Measurements from ENCODE around the gene ARID4B.
"Not testable (repeated sequence)": the region's sequence is repeated elsewhere in the genome, so short reads cannot be mapped to it uniquely, and the experiment has no call there.

ARID4B gene

DNA sequence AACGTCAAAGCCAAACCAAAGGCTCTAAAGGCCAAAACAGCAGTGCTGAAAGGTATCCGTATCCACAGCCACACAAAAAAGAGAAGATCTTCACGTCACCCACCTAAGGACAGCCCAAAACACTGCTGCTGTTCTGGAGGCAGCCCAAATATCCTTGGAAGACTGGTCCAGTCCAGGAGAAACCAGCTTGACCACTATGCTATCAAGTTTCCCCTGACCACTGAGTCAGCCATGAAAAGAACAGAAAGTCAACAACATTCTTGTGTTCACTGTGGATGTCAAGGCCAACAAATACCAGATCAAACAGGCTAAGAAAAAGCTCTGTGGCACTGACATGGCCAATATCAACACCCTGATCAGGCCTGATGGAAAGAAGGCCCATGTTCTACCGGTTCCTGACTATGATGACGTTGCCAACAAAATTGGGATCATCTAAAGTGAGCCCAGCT lies 32.1 kb downstream of the ARID4B start:
- Histone ChIP-seq H3K9me3 (ENCODE audit: insufficient read depth, low read depth, low read length) (no peaks in the 10 kb centered on the region; the same call in 1 of the 2 replicates), H3K4me3 (ENCODE audit: low read length) (no peak overlapping the region), H3K27ac (ENCODE audit: low read length) (no peak overlapping the region), H3K4me1 (ENCODE audit: insufficient read depth, low read length) (peaks cover 12% of the 10 kb centered on the region), H3K27me3 (ENCODE audit: insufficient read depth, low read length) (no peaks in the 10 kb centered on the region), H3K36me3 (ENCODE audit: insufficient read depth, low read depth, low read length) (no peaks in the 10 kb centered on the region), H3K9ac (ENCODE audit: low read depth, low read length) (no peak overlapping the region)

DNA sequence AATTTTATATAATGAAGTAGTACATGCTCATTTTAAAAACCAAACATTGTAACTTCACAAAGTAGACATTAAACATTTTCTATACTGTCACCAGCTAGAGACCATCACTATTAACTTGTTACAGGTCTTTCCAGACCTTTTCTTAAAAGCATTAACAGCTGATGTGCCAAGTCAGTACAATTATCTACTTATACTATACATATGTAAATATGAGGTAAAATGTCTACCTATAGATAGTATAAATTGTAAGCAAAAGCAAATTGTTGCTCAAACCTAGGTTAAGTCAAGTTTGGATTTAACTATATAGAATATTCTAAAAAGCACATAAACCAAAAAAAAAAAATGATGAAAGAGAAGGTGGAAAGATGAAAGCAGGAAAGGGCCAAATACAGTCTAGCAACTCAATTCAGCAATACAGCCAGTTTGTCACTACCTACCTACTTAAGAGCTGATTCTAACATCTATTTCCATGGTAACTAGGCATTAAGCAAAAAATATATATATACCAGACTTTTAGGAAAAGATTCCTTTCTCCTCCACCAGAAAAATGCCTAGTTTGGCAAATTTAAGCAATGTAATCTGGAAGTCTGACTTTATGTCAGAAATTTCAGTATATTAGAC lies 34.5 kb downstream of the ARID4B start:
- no peaks in the 10 kb centered on the region; the same call in 1 of the 2 replicates for H3K9me3 ChIP-seq (ENCODE audit: insufficient read depth, low read depth, low read length)
- no peaks in the 10 kb centered on the region for H3K27me3 ChIP-seq (ENCODE audit: insufficient read depth, low read length)
- H3K4me3 ChIP-seq (ENCODE audit: low read length): no peak overlapping the region
- no peaks in the 10 kb centered on the region for H3K36me3 ChIP-seq (ENCODE audit: insufficient read depth, low read depth, low read length)
- H3K27ac ChIP-seq (ENCODE audit: low read length): no peak overlapping the region
- no peak overlapping the region for H3K9ac ChIP-seq (ENCODE audit: low read depth, low read length)
- H3K4me1 ChIP-seq (ENCODE audit: insufficient read depth, low read length): peaks cover 15% of the 10 kb centered on the region

DNA sequence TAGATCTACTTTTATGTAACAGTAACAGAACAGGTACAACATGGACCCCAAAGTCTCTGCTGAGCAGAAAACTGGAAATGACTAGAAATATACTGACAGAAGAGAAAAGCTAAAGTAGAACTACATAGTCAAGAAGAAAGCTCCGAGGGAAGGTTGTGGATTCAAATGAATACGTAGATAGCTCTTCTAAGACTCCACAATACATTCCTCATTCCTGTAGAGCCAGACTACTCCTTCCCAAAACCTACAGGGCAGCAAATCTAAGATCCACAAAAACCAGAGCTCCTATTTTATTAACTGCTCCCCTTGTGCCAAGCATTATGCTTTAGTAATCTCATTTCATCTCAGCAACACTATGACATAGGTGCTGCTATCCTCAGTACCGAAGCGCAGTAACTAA lies 35.2 kb downstream of the ARID4B start:
- Histone ChIP-seq H3K4me3 (ENCODE audit: low read length) (no peak overlapping the region), H3K4me1 (ENCODE audit: insufficient read depth, low read length) (peaks cover 15% of the 10 kb centered on the region), H3K27ac (ENCODE audit: low read length) (no peak overlapping the region), H3K36me3 (ENCODE audit: insufficient read depth, low read depth, low read length) (no peaks in the 10 kb centered on the region), H3K9me3 (ENCODE audit: insufficient read depth, low read depth, low read length) (no peaks in the 10 kb centered on the region; the same call in 1 of the 2 replicates), H3K27me3 (ENCODE audit: insufficient read depth, low read length) (no peaks in the 10 kb centered on the region), H3K9ac (ENCODE audit: low read depth, low read length) (no peak overlapping the region)

DNA sequence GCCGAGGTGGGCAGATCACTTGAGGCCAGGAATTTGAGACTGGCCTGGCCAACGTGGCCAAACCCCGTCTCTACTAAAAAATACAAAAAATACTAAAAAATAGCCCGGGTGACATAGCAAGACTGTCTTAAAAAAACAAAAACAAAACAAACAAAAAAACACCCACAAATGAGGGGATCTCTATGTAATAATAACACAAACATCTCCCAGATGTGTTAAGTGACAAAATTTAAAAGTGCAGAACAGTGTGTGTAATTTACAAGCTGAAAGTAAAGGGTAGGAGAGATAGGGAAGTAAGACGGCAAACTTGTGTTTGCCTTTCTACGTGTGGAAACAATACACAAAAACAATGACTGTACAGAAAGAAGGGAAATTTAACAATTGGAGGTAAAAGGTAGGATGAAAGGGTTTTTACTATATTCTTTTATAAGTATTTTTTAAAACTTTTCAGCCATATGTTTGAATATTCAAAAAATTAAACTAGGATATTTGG lies 36.3 kb downstream of the ARID4B start:
- no peaks in the 10 kb centered on the region for H3K27me3 ChIP-seq (ENCODE audit: insufficient read depth, low read length)
- H3K9me3 ChIP-seq (ENCODE audit: insufficient read depth, low read depth, low read length): no peaks in the 10 kb centered on the region
- no peak overlapping the region for H3K4me3 ChIP-seq (ENCODE audit: low read length)
- H3K27ac ChIP-seq (ENCODE audit: low read length): no peak overlapping the region
- H3K9ac ChIP-seq (ENCODE audit: low read depth, low read length): no peak overlapping the region
- H3K4me1 ChIP-seq (ENCODE audit: insufficient read depth, low read length): peaks cover 22% of the 10 kb centered on the region
- no peaks in the 10 kb centered on the region for H3K36me3 ChIP-seq (ENCODE audit: insufficient read depth, low read depth, low read length)

DNA sequence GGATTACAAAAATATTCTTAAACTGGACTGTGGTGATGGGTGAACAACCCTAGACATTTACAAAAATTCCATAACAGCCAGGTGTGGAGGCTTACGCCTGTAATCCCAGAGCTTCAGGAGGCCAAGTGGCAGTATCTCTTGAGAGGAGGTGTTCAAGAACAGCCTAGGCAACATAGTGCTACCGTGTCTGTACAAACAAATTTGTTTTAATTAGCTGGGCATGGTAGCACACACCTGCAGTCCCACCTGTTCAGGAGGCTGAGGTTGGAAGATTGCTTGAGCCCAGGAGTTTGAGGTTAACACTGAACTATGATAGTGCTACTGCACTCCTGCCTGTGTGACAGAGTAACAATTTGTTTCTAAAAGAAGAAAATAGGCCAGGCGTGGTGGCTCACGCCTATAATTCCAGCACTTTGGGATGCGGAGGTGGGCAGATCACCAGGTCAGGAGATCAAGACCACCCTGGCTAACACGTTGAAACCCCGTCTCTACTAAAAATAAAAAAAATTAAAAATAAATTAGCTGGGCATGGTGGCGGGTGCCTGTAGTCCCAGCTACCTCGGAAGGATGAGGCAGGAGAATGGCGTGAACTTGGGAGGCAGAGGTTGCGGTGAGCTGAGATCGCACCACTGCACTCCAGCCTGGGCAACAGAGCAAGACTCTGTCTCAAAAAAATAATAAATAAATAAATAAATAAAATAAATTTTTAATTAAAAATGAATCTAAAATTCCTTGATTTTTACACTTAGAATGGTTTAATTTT lies 37.1 kb downstream of the ARID4B start:
- peaks cover 29% of the 10 kb centered on the region for H3K4me1 ChIP-seq (ENCODE audit: insufficient read depth, low read length)
- H3K27me3 ChIP-seq (ENCODE audit: insufficient read depth, low read length): no peaks in the 10 kb centered on the region
- H3K4me3 ChIP-seq (ENCODE audit: low read length): no peak overlapping the region
- H3K27ac ChIP-seq (ENCODE audit: low read length): no peak overlapping the region
- no peaks in the 10 kb centered on the region for H3K9me3 ChIP-seq (ENCODE audit: insufficient read depth, low read depth, low read length)
- H3K36me3 ChIP-seq (ENCODE audit: insufficient read depth, low read depth, low read length): no peaks in the 10 kb centered on the region
- H3K9ac ChIP-seq (ENCODE audit: low read depth, low read length): no peak overlapping the region

DNA sequence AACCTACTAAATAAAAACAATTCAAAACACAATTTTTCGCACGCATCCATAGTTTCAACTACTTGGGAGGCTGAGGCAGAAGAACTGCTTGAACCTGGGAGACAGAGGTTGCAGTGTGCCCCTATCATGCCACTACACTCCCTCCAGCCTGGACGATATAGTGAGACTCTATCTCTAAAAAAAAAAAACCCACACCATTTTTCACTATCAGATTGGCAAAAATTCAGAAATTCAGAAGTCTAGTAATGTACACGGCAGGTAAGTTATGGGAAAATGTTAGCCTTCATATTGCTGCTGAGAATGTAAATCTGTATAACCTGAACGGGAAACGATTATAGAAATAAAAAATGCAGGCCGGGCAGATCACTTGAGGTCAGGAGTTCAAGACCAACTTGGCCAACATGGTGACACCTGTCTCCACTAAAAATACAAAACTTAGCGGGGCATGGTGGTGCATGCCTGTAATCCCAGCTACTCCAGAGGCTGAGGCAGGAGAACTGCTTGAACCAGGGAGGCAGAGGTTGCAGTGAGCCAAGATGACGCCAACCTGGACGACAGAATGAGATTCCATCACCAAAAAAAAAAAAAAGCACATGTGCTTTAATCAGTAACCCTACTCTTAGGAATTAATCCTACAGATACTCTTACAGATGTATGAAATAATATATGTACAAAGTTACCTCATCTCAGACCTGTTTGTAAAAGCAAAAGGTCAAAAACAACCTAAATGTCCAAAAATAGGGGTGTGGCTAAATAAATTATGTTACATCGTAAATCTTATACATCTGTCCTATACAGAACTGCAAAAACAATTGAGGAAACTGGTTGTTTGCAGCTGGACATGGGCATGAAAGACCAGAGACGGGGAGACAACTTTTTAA lies 37.9 kb downstream of the ARID4B start:
- Histone ChIP-seq H3K27me3 (ENCODE audit: insufficient read depth, low read length) (no peaks in the 10 kb centered on the region), H3K4me3 (ENCODE audit: low read length) (no peak overlapping the region), H3K27ac (ENCODE audit: low read length) (no peak overlapping the region), H3K9ac (ENCODE audit: low read depth, low read length) (no peak overlapping the region), H3K36me3 (ENCODE audit: insufficient read depth, low read depth, low read length) (no peaks in the 10 kb centered on the region), H3K4me1 (ENCODE audit: insufficient read depth, low read length) (peaks cover 29% of the 10 kb centered on the region), H3K9me3 (ENCODE audit: insufficient read depth, low read depth, low read length) (no peaks in the 10 kb centered on the region)

DNA sequence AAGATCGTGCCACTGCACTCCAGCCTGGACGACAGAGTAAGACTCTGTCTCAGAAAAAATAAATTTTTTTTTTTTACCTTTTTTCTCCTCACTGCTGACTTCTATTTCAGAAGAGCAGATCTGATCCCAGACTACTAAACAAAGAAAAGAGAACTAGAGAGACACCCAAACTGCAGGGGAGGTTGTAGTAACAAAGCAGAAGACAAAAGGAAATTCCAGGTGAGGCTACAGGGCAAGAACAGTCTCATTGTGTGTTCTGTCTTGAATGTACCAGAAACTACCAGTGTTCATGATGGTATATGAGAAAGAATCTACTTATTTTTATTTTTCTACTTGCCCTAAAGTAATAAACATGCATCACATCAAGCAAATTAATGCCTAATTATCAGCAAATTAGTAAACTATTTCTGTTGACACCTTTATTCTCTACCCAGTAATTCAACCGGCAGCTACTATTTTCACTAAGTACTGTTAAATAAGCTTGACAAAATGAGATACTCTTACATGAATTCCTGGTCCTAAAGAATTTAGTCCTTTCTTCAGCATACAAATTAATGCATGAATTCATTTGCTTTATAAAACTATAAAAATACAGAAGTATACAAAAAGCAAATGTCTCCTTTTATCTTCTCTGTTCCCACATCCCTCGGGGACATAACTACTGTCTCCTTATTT lies 40.6 kb downstream of the ARID4B start:
- Histone ChIP-seq H3K9ac (ENCODE audit: low read depth, low read length) (no peak overlapping the region), H3K36me3 (ENCODE audit: insufficient read depth, low read depth, low read length) (no peaks in the 10 kb centered on the region), H3K4me3 (ENCODE audit: low read length) (no peak overlapping the region), H3K9me3 (ENCODE audit: insufficient read depth, low read depth, low read length) (no peaks in the 10 kb centered on the region), H3K27ac (ENCODE audit: low read length) (no peak overlapping the region), H3K27me3 (ENCODE audit: insufficient read depth, low read length) (no peaks in the 10 kb centered on the region), H3K4me1 (ENCODE audit: insufficient read depth, low read length) (peaks cover 17% of the 10 kb centered on the region)

DNA sequence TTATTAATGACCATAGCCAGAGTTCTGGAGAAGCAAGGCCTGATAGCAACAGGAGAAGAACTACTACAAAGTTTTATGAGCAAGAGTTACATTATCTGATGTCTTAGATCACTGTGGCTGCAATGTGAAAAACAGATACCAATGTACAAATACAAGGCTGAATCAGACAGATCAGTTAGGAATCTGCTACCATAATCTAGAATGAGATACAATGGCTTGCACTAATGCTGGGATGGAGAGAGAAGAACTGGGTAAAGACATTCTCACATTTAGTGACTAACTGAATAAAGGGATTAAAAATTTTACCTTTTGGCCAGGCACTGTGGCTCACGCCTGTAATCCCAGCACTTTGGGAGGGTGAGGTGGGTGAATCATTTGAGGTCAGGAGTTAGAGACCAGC lies 41.3 kb downstream of the ARID4B start:
- Histone ChIP-seq H3K36me3 (ENCODE audit: insufficient read depth, low read depth, low read length) (no peaks in the 10 kb centered on the region), H3K9ac (ENCODE audit: low read depth, low read length) (no peak overlapping the region), H3K27ac (ENCODE audit: low read length) (no peak overlapping the region)

DNA sequence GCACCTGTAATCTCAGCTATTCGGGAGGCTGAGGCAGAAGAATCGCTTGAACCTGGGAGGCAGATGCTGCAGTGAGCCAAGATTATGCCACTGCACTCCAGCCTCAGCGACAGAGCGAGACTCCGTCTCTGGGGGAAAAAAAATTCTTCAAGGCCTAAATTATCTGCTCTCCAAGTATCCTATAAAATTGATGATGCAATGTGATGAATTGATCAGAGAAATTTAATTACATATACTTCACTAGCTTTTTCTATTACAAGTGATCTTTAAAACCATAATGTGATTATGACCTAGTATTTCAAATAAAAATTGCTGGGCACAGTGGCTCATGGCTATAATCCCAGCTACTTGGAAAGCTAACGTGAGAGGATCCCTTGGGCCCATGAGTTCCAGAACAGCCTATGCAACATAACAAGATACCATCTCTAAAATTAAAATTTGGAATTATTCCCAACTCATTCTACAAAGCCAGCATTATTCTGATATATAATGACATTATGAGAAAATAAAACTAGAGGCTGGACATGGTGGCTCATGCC lies 43.7 kb downstream of the ARID4B start:
- no peaks in the 10 kb centered on the region for H3K27me3 ChIP-seq (ENCODE audit: insufficient read depth, low read length)
- H3K27ac ChIP-seq (ENCODE audit: low read length): no peak overlapping the region
- no peak overlapping the region for H3K9ac ChIP-seq (ENCODE audit: low read depth, low read length)
- H3K9me3 ChIP-seq (ENCODE audit: insufficient read depth, low read depth, low read length): no peaks in the 10 kb centered on the region
- H3K4me1 ChIP-seq (ENCODE audit: insufficient read depth, low read length): peaks cover 29% of the 10 kb centered on the region
- no peak overlapping the region for H3K4me3 ChIP-seq (ENCODE audit: low read length)
- H3K36me3 ChIP-seq (ENCODE audit: insufficient read depth, low read depth, low read length): no peaks in the 10 kb centered on the region

More for the DNA sequence above, 41.3 kb downstream of the ARID4B start:
- H3K4me3 ChIP-seq (ENCODE audit: low read length): no peak overlapping the region
- no peaks in the 10 kb centered on the region for H3K9me3 ChIP-seq (ENCODE audit: insufficient read depth, low read depth, low read length)
- H3K27me3 ChIP-seq (ENCODE audit: insufficient read depth, low read length): no peaks in the 10 kb centered on the region
- H3K4me1 ChIP-seq (ENCODE audit: insufficient read depth, low read length): peaks cover 17% of the 10 kb centered on the region

DNA sequence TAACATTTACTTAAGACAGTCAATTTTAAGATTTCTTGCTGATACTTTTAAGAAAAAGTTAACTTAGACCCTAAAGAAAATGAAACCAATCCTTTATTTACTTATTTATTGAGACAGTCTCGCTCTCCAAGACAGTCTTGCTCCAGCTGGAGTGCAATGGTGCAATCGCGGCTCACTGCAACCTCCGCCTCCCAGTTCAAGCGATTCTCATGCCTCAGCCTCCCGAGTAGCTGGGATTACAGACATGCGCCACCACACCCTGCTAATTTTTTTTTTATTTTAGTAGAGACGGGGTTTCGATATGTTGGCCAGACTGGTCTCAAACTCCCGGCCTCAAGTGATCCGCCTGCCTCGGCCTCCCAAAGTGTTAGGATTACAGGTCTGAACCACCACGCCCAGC lies 44.3 kb downstream of the ARID4B start:
- not testable (repeated sequence) for H3K27ac ChIP-seq (ENCODE audit: low read length); H3K27me3 ChIP-seq (ENCODE audit: insufficient read depth, low read length); H3K36me3 ChIP-seq (ENCODE audit: insufficient read depth, low read depth, low read length)

DNA sequence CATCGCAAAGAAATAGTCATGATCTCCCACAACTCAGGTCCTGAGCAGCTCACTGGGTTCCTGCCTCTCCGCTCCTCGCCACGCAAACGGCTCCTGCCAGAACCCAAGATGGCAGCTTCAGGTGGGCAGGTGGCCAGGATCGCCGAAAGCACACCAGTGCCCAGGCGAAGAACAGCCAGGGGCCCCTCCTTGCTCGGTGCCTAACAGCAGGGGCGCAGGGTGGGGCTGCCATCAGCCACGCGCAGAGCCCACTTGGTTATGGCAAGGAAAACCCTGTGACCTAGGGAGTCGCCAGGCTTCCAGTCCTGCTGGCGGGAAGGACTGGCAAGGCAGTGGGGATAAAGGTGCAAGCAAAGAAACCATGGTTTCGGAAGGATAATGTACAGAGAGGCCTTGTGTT lies 47.5 kb downstream of the ARID4B start:
- H3K4me3 ChIP-seq (ENCODE audit: low read length): no peak overlapping the region
- H3K27me3 ChIP-seq (ENCODE audit: insufficient read depth, low read length): no peaks in the 10 kb centered on the region
- H3K4me1 ChIP-seq (ENCODE audit: insufficient read depth, low read length): peaks cover 25% of the 10 kb centered on the region; the same call in 1 of the 2 replicates
- no peaks in the 10 kb centered on the region for H3K9me3 ChIP-seq (ENCODE audit: insufficient read depth, low read depth, low read length)
- H3K36me3 ChIP-seq (ENCODE audit: insufficient read depth, low read depth, low read length): no peaks in the 10 kb centered on the region
- H3K27ac ChIP-seq (ENCODE audit: low read length): no peak overlapping the region
- H3K9ac ChIP-seq (ENCODE audit: low read depth, low read length): no peak overlapping the region

More for the DNA sequence above, 44.3 kb downstream of the ARID4B start:
- H3K4me1 ChIP-seq (ENCODE audit: insufficient read depth, low read length): peaks cover 36% of the 10 kb centered on the region
- H3K9ac ChIP-seq (ENCODE audit: low read depth, low read length); H3K9me3 ChIP-seq (ENCODE audit: insufficient read depth, low read depth, low read length); H3K4me3 ChIP-seq (ENCODE audit: low read length): not testable (repeated sequence)
